ENCODE results near the gene PRSS36. TPM values are rescaled to one million over a fixed set of nuclear protein-coding genes. Genes with fewer than 3 reads are reported as not detected.

Gene PRSS36
- total and polyA plus RNA-seq, 9 of the 15 experiments (the other 6 are each of a cell fraction or from before 2014, with no cell fraction given): 0.09 to 1.2 (median 0.54) TPM; not detected in 2

- no peak for TF ChIP-seq FOXP4 (CRISPR knock-in tag; IDR thresholded peaks at IDR 0.05; ENCODE audit: borderline replicate concordance)
- TF ChIP-seq XRCC5 (IDR thresholded peaks at IDR 0.05; ENCODE audit: low read depth, low read length): 0 out of 2 replicates have a peak, but pooled peaks have one; percentile 40
- TF ChIP-seq STAG1 (CRISPR knock-in tag; IDR thresholded peaks at IDR 0.05; ENCODE audit: borderline replicate concordance): no peak
- peak; percentile 93 for TF ChIP-seq ZBTB33 (CRISPR knock-in tag; IDR thresholded peaks at IDR 0.05)
- TF ChIP-seq OTX1 (CRISPR knock-in tag; IDR thresholded peaks at IDR 0.05): no peak; the same call in 1 of the 2 replicates
- TF ChIP-seq POLR3A (IDR thresholded peaks at IDR 0.05; ENCODE audit: borderline replicate concordance, extremely low read depth, insufficient read depth, insufficient read length): no peak
- no peak for TF ChIP-seq ZNF282 (CRISPR knock-in tag; IDR thresholded peaks at IDR 0.05)
- no peak for TF ChIP-seq HNRNPK (IDR thresholded peaks at IDR 0.05; ENCODE audit: low read depth, low read length, poor library complexity, severe bottlenecking)
- TF ChIP-seq NFATC3 (IDR thresholded peaks at IDR 0.05): no peak
- TF ChIP-seq MYNN (IDR thresholded peaks at IDR 0.05): peak; percentile 76; the same call in 1 of the 2 replicates
- no peak for TF ChIP-seq MYNN (CRISPR knock-in tag; IDR thresholded peaks at IDR 0.05)
- TF ChIP-seq ZNF639 (CRISPR knock-in tag; conservative IDR thresholded peaks at IDR 0.05 in 1 of 2, IDR thresholded peaks at IDR 0.05 in 1 of 2): peak in 1 of 2 experiments; percentile 21; a peak in 1 of 4 replicates
- TF ChIP-seq ATF2 (CRISPR knock-in tag; IDR thresholded peaks at IDR 0.05): no peak
- TF ChIP-seq MTA3 (IDR thresholded peaks at IDR 0.05; ENCODE audit: borderline replicate concordance): peak; percentile 94
- no peak for TF ChIP-seq CHAMP1 (IDR thresholded peaks at IDR 0.05)
- no peak for TF ChIP-seq ADNP (tag; IDR thresholded peaks at IDR 0.05)
Measured at GRCh38 chr16:31105677-31106213, 44.1 kb downstream of the PRSS36 start (continued).

Data from K562 (cell line).